KMS-11 (cell line): ENCODE data around the gene SZT2.

Source experiments
- H2AFZ ChIP-seq: fragments of 200-600 bp; sonication (generic); 2 replicates; pipeline ENCODE4 v1.6.1; 2016; ENCODE audit warnings: antibody characterized with exemption, mixed run types, low read depth
- H3K27ac ChIP-seq: fragments of 200-600 bp; sonication (generic); 2 replicates; pipeline ENCODE4 v1.6.1; 2016; ENCODE audit warnings: mild to moderate bottlenecking, mixed run types
- H3K27me3 ChIP-seq: fragments of 200-600 bp; sonication (generic); 2 replicates; pipeline ENCODE4 v1.6.1; 2017; ENCODE audit warnings: mild to moderate bottlenecking, low read depth, mixed run types, moderate library complexity; ENCODE audit not compliant: insufficient read depth
- H3K36me3 ChIP-seq: fragments of 200-600 bp; sonication (generic); 2 replicates; pipeline ENCODE4 v1.6.1; 2017; ENCODE audit warnings: mild to moderate bottlenecking, mixed run types; ENCODE audit not compliant: insufficient read depth
- H3K4me1 ChIP-seq: fragments of 200-600 bp; sonication (generic); 2 replicates; pipeline ENCODE4 v1.6.1; 2016; ENCODE audit warnings: mild to moderate bottlenecking, low read depth, mixed run types; ENCODE audit not compliant: poor library complexity, severe bottlenecking
- H3K4me2 ChIP-seq: fragments of 200-600 bp; sonication (generic); 2 replicates; pipeline ENCODE4 v1.7.0; 2016; ENCODE audit warnings: mild to moderate bottlenecking, mixed run types
- H3K4me3 ChIP-seq: fragments of 200-600 bp; sonication (generic); IDR thresholded peaks from 2 replicates; pipeline ENCODE4 v1.6.1; 2017; ENCODE audit warnings: low read depth, low read length, mixed read lengths; ENCODE audit not compliant: insufficient read depth
- H3K79me2 ChIP-seq: fragments of 200-600 bp; sonication (generic); 2 replicates; pipeline ENCODE4 v1.6.1; 2016; ENCODE audit warnings: low read depth, mixed run types; ENCODE audit not compliant: insufficient read depth
- H3K9ac ChIP-seq: fragments of 200-600 bp; sonication (generic); 2 replicates; pipeline ENCODE4 v1.6.1; 2016; ENCODE audit warnings: mild to moderate bottlenecking, mixed run types
- H4K20me1 ChIP-seq: fragments of 200-600 bp; sonication (generic); 2 replicates; pipeline ENCODE4 v1.6.1; 2016; ENCODE audit warnings: mild to moderate bottlenecking, mixed run types; ENCODE audit not compliant: insufficient read depth
- TF ChIP-seq, protein P1 (sequence below): fragments of 200-600 bp; sonication (generic); conservative IDR thresholded peaks from 2 replicates; pipeline ENCODE4 v1.6.1; 2017; ENCODE audit warnings: low read depth, mild to moderate bottlenecking, antibody characterized with exemption, low read length, moderate library complexity, mixed read lengths

SZT2 gene

DNA sequence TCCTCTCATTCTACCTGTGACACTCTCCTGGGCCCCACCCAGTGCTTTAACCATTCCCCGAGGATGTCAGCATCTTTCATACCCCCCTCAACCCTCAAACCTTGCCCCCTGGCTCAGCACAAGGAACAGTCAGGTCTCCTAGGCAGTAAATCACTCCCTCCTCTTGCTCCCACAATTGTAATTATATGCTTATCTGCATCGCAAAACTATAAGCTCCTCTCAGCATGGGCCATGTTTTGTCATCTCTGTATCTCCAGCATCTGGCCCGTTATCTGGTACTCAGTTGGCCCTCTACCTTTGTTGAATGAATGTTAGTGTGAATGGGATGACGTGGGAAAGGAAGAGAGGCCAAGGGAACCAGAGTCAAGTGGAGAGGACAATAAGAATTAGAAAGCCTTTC lies 19.1 kb upstream of the SZT2 start:
- H4K20me1 ChIP-seq, result no peaks in the 10 kb centered on the region
- no peak overlapping the region for H3K4me3 ChIP-seq
- no peak overlapping the region for H3K4me2 ChIP-seq
- H3K4me1 ChIP-seq, result peaks cover 13% of the 10 kb centered on the region
- H3K36me3 ChIP-seq, result no peaks in the 10 kb centered on the region
- no peak overlapping the region for H3K9ac ChIP-seq
- H3K27me3 ChIP-seq, result no peaks in the 10 kb centered on the region
- peaks cover 19% of the 10 kb centered on the region; the same call in 1 of the 2 replicates for H3K79me2 ChIP-seq
- no peak overlapping the region for H2AFZ ChIP-seq
- no peak overlapping the region for H3K27ac ChIP-seq
- TF ChIP-seq, protein P1, sequence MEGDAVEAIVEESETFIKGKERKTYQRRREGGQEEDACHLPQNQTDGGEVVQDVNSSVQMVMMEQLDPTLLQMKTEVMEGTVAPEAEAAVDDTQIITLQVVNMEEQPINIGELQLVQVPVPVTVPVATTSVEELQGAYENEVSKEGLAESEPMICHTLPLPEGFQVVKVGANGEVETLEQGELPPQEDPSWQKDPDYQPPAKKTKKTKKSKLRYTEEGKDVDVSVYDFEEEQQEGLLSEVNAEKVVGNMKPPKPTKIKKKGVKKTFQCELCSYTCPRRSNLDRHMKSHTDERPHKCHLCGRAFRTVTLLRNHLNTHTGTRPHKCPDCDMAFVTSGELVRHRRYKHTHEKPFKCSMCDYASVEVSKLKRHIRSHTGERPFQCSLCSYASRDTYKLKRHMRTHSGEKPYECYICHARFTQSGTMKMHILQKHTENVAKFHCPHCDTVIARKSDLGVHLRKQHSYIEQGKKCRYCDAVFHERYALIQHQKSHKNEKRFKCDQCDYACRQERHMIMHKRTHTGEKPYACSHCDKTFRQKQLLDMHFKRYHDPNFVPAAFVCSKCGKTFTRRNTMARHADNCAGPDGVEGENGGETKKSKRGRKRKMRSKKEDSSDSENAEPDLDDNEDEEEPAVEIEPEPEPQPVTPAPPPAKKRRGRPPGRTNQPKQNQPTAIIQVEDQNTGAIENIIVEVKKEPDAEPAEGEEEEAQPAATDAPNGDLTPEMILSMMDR, result no peak

DNA sequence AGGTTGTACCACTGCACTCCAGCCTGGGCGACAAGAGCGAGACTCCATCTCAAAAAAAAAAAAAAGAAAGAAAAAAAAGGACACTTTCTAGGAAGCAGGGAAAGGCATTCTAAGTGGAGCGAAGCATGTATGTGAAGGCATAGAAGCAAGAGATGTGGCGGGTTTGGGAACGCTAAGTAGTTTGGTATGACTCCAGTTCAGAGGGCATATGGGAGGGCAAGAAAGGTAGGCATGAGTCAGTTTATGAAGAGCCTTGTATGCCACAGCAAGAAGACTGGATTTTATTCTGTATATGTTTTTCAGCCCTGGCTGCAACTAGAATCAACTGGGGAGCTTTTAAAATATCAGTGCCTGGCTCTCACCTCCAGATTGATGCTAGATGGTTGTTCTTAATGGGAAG lies 17.5 kb upstream of the SZT2 start:
- Histone ChIP-seq H3K36me3 (no peaks in the 10 kb centered on the region), H3K79me2 (peaks cover 11% of the 10 kb centered on the region; the same call in 1 of the 2 replicates), H4K20me1 (no peaks in the 10 kb centered on the region), H2AFZ (no peak overlapping the region), H3K9ac (no peak overlapping the region), H3K27me3 (no peaks in the 10 kb centered on the region), H3K4me3 (no peak overlapping the region), H3K4me1 (peaks cover 5% of the 10 kb centered on the region), H3K4me2 (no peak overlapping the region), H3K27ac (no peak overlapping the region)
- TF ChIP-seq, protein P1, result no peak

DNA sequence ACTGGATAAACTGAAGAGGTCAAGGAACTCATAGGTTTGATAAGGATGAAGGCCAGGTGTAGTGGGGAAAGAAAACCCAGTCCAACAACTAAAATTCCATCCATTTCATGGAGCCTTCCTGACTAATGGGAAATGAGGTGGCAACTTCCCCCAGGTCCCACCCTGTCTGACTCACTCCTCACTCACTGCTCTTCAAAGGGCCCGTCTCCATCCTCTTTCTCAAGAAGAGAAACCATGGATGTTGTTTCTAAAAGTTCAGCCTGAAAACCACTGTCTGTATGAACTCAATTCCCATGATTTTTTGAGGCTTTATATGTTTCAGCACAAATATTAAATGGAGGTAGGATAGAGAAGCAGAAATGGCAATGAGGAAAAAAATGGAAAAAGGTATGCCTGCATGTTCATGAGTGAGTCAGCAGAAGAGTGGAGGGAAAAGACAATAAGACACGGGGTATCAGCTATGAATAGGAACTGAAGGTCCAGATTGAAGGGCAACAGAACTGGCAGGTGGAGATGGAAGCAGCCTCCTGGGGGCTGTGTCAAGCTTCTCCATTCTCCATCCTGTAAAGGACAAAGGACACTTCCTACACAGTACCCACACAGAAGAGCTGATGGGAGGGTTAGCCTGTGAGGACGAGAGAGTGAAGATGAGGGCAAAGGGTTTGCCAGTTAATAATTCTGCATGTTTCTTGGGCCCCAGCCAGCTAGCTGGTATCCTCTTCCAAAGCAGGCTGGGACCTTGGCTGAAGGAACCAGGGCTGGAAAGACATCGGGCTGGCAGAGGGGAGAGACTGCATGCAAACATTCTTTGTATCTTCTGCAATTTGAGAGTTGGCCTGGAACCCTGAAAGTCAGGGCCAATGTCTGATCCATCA lies 16.4 kb upstream of the SZT2 start:
- Histone ChIP-seq H3K4me1 (peaks cover 5% of the 10 kb centered on the region), H3K36me3 (no peaks in the 10 kb centered on the region), H3K27me3 (no peaks in the 10 kb centered on the region), H3K27ac (no peak overlapping the region), H3K9ac (no peak overlapping the region), H4K20me1 (no peaks in the 10 kb centered on the region), H3K4me3 (no peak overlapping the region), H3K4me2 (no peak overlapping the region), H2AFZ (no peak overlapping the region), H3K79me2 (peaks cover 9% of the 10 kb centered on the region; the same call in 1 of the 2 replicates)
- TF ChIP-seq, protein P1, result no peak

DNA sequence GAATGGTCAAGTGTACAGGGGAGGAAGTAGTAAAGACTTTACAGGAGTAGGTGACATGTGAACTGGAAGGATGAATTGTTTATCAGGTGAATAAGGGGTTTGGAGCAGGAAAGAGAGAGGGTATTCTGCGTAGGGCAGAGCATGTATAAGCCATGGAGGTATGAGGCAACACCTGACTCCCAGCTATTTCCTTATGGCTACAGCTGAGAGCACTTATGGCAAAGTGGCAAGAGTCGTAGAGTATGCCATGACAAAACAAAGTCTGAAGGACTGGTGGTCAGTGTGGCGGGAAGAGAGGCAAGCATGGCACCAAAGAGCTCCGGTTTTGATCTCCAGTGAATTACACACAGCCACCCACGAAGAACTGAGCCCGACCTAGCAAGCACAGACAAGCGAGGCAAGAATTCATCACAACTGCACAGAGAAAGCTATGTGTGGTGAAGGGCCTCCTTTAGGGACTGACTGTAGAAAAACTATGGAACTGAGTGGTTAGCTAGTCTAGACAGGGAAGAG lies 12.9 kb upstream of the SZT2 start:
- H3K27ac ChIP-seq, result no peak overlapping the region
- no peak overlapping the region for H3K4me3 ChIP-seq
- no peaks in the 10 kb centered on the region for H3K36me3 ChIP-seq
- no peaks in the 10 kb centered on the region for H4K20me1 ChIP-seq
- H3K27me3 ChIP-seq, result no peaks in the 10 kb centered on the region
- no peaks in the 10 kb centered on the region for H3K79me2 ChIP-seq
- no peak overlapping the region for H3K4me2 ChIP-seq
- no peaks in the 10 kb centered on the region for H3K4me1 ChIP-seq
- H2AFZ ChIP-seq, result no peak overlapping the region
- TF ChIP-seq, protein P1, result no peak
- no peak overlapping the region for H3K9ac ChIP-seq
